GM23248 (cell line): ENCODE data around the gene MAGEB1.

Experiments used
- EZH2 ChIP-seq: fragments of 200-600 bp; sonication (generic); IDR thresholded peaks from 2 replicates; pipeline ENCODE4 v1.6.1; 2018; ENCODE audit warnings: antibody characterized with exemption, mild to moderate bottlenecking; ENCODE audit not compliant: insufficient read depth, poor library complexity, severe bottlenecking
- EZH2phosphoT487 ChIP-seq: fragments of 200-600 bp; sonication (generic); IDR thresholded peaks from 2 replicates; pipeline ENCODE4 v1.6.1; 2018; ENCODE audit warnings: antibody characterized with exemption, moderate library complexity, mild to moderate bottlenecking, low read depth; ENCODE audit not compliant: insufficient read depth

- TF ChIP-seq EZH2 (no peak), EZH2phosphoT487 (no peak)
Measured at GRCh38 chrX:30230395-30230794, 16.6 kb upstream of the MAGEB1 start, which contains the start of gene MAGEB3.
